ENCODE data around the gene SLC30A10.

GRCh38 chr1:219898375-219898774 is 30.0 kb downstream of the SLC30A10 start:
- TF ChIP-seq POLR2A (IDR thresholded peaks at IDR 0.05) (no peak), CTCF (IDR thresholded peaks at IDR 0.05) (no peak), EP300 (IDR thresholded peaks at IDR 0.05) (no peak)

All from tibial nerve (tissue), 4 donors.